HG03060 (cell line): ENCODE data around the gene EXD1.

ENCODE experiments used
- ATAC-seq: cut with Tn5 transposase; IDR thresholded peaks from one replicate; pipeline ENCODE4 v1.9.1; 2021; ENCODE audit warnings: low read depth, moderate number of reproducible peaks; ENCODE audit not compliant: unreplicated experiment

Gene EXD1

DNA sequence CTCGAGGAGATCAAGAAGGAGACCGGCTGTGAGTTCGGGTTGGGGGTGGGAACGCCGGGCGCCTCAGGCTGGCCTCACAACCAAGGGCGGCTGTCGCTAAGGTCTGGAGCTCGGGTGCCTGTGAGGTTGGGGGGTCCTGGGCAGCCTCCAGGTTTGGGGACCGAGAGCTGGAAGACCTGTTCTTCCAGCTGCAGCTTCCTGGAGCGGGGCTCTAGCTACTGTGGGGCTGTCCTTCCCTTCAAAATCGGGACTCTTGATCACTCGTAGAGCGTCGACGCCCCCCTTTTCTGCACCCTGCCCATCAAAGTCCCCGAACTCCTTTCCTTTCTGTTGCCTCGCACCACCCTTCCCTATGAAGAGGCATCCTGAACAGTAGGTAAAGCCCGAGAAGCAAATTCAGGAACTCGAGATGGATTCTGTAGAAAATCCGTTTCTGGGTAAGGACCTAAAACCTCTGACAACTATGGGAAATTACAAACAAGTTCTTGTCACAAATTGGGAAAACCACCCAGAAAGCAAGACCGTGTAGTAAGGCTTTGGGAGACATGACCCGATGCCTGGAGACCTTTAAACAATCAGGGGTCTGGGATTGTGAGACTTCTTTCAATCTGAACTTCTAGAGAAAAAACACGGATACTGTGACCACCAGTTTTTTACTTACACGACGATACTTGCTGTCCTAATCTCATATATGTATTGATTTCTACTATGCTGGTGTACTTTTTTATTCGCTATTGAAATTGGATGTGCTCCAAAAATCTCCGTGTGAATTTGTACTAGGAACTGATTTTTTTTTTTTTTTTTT lies 1.1 kb upstream of the EXD1 start:
- no peak for ATAC-seq

DNA sequence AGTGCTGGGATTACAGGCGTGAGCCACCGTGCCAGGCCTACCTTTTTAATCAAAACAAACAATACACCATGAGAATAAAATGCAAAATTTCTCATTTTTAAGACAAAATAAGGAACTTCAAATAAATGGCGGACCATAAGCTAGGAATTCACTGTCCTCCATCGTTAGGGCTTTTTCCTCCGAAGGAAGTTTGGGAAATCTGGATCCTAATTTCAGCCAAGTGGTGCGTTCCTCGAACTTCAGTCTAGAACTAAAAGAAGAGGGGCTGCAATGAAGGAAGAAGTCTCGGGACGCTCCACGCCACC lies 260 bp downstream of the EXD1 start:
- no peak for ATAC-seq

GRCh38 chr15:41219381-41219780 lies 11.2 kb downstream of the EXD1 start:
- no peak for ATAC-seq

- ATAC-seq, result no peak
These were observed 11.7 kb downstream of the EXD1 start for GRCh38 chr15:41218851-41219250.

DNA sequence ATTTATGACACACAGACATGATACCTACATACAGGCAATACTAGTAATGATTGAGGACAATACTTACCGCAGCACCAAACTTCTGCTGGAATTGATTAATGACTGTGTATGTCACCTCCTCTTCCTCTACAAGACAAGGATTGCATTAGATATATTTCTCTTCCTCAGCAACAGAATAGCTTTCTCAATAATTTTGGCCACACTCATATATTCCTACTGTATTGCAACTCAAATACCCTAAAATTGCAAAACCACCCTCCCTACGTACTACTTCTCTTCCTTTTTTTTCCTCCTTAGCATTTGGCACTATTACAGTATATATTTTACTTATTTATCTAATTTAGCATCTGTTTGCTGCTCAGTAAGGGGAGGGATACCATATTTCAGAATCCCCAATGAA lies 14.8 kb downstream of the EXD1 start:
- ATAC-seq, result no peak

DNA sequence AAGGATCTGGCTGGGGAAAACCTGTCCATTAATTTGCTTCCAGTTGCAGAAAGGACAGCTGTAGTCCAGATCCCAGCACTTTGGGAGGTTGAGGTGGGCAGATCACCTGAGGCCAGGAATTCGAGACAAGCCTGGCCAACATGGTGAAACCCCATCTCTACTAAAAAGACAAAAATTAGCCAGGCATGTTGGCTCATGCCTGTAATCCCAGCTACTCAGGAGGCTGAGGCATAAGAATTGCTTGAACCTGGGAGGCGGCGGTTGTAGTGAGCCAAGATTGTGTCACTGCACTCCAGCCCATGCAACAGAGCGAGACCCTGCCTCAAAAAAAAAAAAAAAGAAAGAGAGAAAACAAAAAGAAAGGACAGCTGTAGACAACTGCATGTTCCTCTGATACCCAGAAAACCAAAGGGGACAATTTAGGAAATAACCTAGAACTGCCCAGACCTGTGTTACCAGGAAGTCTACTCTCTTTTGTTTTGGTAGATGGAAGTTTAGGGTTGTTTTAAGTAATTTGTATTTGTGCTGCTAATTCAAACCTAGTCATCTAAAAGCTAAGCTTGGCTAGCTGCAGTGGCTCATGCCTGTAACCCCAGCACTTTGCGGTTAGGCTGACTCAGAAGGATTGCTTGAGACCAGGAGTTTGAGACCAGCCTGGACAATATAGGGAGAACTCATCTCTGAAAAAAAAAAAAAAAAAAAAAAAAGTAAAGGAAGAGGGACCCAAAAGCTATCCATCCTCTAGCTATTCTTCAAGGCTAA lies 22.7 kb downstream of the EXD1 start:
- no peak for ATAC-seq

GRCh38 chr15:41205315-41205714 lies 25.2 kb downstream of the EXD1 start:
- no peak for ATAC-seq

DNA sequence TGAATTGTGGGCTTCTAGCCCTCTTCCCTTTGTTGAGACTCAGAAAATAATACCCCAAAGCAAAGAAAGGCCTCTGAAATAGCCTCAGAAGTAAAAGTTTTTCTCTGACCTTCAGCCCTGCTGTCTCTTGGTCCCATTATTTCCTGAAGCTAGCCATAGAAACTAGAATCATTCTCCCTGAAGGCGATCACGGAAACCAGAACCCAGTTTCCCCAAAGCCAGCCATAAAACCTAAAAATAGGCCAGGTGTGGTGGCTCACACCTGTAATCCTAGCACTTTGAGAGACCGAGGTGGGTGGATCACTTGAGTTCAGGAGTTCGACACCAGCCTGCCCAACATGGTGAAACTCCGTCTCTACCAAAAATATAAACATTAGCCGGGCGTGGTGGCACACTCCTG lies 27.2 kb downstream of the EXD1 start:
- no peak for ATAC-seq

DNA sequence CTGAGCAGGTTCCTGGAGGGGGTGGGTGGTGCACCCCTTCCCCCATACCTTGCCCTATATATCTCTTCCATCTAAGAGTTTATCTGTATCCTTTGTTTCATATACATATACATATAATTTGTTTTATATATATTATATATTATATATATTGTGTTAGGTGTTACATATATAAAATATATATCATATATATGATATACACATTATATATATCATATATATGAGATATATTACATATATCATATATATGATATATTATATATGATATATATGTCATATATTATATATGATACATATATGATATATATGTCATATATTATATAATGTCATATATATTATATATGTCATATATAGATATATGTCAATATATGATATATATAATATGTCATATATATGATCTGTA lies 31.1 kb downstream of the EXD1 start:
- ATAC-seq, result no peak

DNA sequence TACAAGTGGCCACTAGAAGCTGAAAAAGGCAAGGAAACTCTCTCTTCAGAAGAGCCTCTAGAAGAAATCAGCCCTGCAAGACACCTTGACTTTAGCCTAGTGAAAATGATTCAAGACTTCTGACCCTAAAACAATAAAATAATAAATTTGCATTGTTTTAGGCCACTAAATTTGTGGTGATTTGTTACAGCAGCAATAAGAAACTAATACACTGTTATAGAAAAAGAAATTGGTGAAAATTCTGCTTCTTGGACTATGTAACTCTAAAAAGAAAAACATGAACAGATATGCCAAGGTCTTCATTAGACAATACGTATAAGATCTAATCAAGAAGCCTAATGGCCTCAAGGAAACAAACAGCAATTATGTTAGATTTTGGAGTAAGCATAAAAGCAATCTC lies 36.1 kb downstream of the EXD1 start:
- ATAC-seq, result no peak

DNA sequence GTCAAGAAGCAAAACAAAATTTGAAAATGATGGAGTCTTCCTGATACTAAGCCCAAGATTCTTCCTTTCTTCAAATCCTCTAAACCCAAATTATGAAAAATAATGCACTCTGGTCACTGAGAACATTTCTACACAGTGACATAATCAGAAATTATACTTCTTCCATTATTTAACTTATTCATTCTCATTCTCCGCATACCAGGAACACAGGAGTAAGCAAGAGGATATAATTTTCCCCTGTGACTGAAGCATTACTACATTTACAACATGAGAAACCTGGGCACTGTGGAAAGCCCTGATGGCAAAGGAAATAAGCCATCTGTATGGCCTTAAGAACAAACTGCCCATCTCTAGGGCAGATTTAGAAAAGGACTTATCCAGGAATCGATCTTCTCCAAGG lies 47.0 kb downstream of the EXD1 start:
- ATAC-seq, result no peak

- no peak for ATAC-seq
These were observed 48.3 kb downstream of the EXD1 start for GRCh38 chr15:41182266-41182665.

- ATAC-seq, result no peak
These were observed 50.3 kb downstream of the EXD1 start for GRCh38 chr15:41180206-41180789.

DNA sequence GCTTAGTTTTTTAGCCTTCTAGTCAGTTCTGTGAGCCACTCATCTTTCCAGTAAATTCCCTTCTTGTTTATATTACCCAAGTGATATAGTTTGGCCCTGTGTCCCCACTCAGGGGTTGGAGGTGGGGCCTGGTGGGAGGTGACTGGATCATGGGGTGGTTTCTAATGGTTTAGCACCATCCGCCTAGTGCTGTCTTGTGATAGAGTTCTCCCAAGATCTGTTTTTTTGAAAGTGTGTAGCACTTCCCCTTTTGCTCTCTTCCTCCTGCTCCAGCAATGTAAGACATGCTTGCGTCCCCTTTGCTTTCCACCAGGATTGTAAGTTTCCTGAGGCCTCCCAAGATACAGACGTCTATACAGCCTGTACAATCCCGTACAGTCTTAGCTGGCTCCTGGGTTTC lies 60.8 kb downstream of the EXD1 start:
- no peak for ATAC-seq

DNA sequence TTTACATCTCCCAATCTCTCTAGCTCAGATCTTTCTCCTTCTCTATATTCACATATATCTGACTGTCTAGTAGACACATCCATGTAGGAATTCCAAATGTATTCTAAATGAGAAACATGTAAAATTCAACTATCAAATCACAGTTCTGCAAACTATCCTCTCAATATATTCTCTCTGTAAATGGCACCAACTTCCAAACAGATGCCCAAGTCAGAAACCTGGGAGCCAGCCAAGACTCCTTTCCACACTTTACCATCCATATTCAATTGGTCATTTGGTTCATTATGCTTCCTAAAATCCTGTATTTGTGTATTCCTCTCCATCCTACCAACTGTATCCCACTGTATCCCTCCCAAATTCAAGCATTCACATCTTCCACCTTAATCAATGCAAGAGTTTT lies 61.5 kb downstream of the EXD1 start:
- no peak for ATAC-seq

DNA sequence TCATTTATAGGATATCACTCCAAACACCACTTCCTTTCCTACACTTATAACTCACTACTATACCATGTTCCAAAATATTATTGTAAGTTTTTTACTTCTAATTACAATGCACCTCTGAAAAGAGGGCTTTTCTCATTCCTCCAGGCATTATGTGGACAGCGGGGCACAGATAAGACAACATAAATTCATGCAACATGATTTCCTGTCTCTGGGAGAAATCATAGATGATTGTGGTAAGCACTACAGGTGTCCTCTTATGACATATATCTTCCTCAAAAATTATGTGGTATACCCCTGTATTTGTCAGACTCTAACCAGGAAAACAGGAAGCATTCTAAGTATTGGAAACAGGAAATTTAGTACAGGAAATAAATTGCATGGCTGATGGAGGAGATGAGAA lies 68.8 kb downstream of the EXD1 start:
- ATAC-seq, result no peak

DNA sequence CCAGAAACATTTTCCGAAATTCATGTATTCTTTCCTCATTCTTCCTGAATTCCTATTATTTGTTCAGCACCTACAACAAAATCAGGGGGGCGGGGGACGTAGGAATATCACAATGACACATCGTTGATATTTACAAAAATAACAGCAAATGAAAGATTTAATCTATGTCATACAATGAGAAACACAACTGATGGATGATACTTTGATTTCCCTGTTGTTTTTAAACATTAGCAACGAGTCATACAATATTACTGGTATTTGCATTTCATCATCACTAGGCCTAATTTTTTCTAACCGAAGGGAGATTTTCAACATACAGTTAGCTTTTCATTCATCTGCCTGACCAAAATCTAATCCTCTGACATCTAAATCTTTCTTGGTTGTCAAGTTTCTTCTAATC lies 69.2 kb downstream of the EXD1 start:
- no peak for ATAC-seq

GRCh38 chr15:41160639-41161315 lies 69.8 kb downstream of the EXD1 start:
- ATAC-seq, result no peak

DNA sequence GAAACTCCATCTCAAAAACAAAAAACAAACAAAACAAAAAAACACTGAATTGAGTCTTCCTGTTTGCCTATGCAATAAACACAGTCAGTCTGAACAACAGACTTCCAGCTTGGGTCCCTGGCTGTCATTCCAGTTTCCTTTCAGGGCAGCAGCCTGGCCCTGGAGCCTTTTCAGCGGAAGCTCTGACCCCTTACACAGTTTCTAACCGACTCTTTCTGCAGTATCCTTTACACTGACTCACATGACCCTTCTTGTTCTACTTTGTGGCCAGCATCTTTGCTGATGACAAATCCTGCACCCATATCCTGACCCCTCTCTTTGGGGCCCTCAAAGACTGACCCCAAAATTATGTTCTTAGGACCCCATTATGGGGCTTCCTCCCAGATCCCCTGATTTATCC lies 76.1 kb downstream of the EXD1 start:
- ATAC-seq, result no peak

- no peak for ATAC-seq
These were observed 76.8 kb downstream of the EXD1 start for GRCh38 chr15:41153733-41154132.

- ATAC-seq, result no peak
These were observed 79.0 kb downstream of the EXD1 start for GRCh38 chr15:41151451-41152005.
